Natural killer cell (primary cell): Measurements from ENCODE around the gene KRTCAP2. TPM values are rescaled to one million over a fixed set of nuclear protein-coding genes. Genes with fewer than 3 reads are reported as not detected.

Experiments used
- ATAC-seq, 3 donors: fragments of 150-1000 bp in 2 of 3; fragments of 200-7000 bp in 1 of 3; cut with Tn5 transposase; 1 replicate in 1 of 3; 2 replicates in 2 of 3; pipeline ENCODE4 v1.10.0; 2021; ENCODE audit warnings: mild to moderate bottlenecking in 2 of 3, moderate library complexity in 2 of 3
- DNase-seq, 2 donors: peaks; one replicate each; pipeline versions ENCODE4 v3.0.0 to v3.0.0-alpha.2; 2013 to 2021; ENCODE audit warnings: mixed read lengths in 1 of 2
- H3K27ac ChIP-seq: one replicate; pipeline ENCODE4 v1.5.1; 2013; ENCODE audit warnings: mild to moderate bottlenecking, low read length
- H3K27me3 ChIP-seq: one replicate; pipeline ENCODE4 v1.6.1; 2013; ENCODE audit warnings: low read length; ENCODE audit not compliant: control insufficient read depth, insufficient read depth
- H3K36me3 ChIP-seq: one replicate; pipeline ENCODE4 v1.6.1; 2013; ENCODE audit warnings: low read length; ENCODE audit not compliant: control insufficient read depth, insufficient read depth
- H3K4me1 ChIP-seq: one replicate; pipeline ENCODE4 v1.6.1; 2013; ENCODE audit warnings: low read length; ENCODE audit not compliant: control insufficient read depth, insufficient read depth
- H3K4me3 ChIP-seq: one replicate; pipeline ENCODE4 v1.5.1; 2013; ENCODE audit warnings: low read length
- H3K9me3 ChIP-seq: one replicate; pipeline ENCODE4 v1.6.1; 2013; ENCODE audit warnings: low read length; ENCODE audit not compliant: control insufficient read depth, insufficient read depth
- H3K27ac Mint-ChIP-seq, 2 donors: one replicate each; pipeline ENCODE4 v1.8.0; 2022; ENCODE audit warnings: mild to moderate bottlenecking in 2 of 2, mixed read lengths in 2 of 2, moderate library complexity in 1 of 2
- H3K27me3 Mint-ChIP-seq, 2 donors: one replicate each; pipeline ENCODE4 v1.8.0; 2022; ENCODE audit warnings: low read depth in 2 of 2, mixed read lengths in 2 of 2
- H3K36me3 Mint-ChIP-seq: one replicate; pipeline ENCODE4 v1.8.0; 2022; ENCODE audit warnings: mixed read lengths
- H3K4me1 Mint-ChIP-seq, 2 donors: one replicate each; pipeline ENCODE4 v1.8.0; 2022; ENCODE audit warnings: mixed read lengths in 2 of 2
- H3K4me3 Mint-ChIP-seq: one replicate; pipeline ENCODE4 v1.8.0; 2022; ENCODE audit warnings: mild to moderate bottlenecking, moderate library complexity, mixed read lengths
- H3K9me3 Mint-ChIP-seq, 2 donors: one replicate each; pipeline ENCODE4 v1.8.0; 2022; ENCODE audit warnings: mixed read lengths in 2 of 2
- WGBS: methylation state at CpG from one replicate; pipeline ENCODE4 v1.1.7; 2013; ENCODE audit warnings: missing lambda C conversion rate; ENCODE audit not compliant: insufficient coverage; 5-methylcytosine and 5-hydroxymethylcytosine counted together
- intact Hi-C: fragments of 100-400 bp; cut with micrococcal nuclease; formaldehyde crosslinking; loops from one replicate; pipeline ENCODE4 v1.14.2; 2022
- total RNA-seq, 4 donors: library from RNA; stranded (reverse); fragments of 120-200 nt in 1 of 4; gene quantifications; one replicate each; pipeline versions ENCODE4 v1.2.3 to v1.2.4, GENCODE V29; 2013 to 2022
- TF ChIP-seq, protein P1 (sequence below): fragments of 200-600 bp; IDR thresholded peaks from one replicate; pipeline ENCODE4 v1.8.0; 2022; ENCODE audit warnings: antibody characterized with exemption

Gene KRTCAP2
- total RNA-seq, 3 donors from 2014 or later (not counting 1 experiment from before 2014, with no cell fraction given), result 95.3 to 113 (median 104) TPM

DNA sequence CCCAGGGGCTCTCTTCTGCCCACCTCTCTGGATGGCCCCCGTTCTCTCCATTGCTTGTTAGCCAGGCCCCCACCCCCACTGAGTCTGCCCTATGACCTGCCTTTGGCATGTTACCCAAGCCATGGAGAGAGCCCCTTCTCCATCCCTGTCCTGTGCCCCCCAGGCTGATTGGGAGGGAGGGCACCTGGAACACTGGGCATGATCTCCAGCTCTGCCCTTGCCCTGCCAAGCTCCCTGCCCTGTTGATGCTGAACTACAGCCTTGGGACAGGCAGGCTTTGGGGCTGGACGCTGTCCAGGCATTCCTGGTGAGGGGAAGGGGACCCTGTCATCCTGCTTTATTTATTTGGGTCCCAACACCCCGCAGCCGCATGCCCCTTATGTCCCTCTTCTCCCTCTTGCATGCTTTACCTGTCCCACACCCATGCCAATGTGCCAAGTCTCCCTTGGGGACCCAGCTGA lies 11.3 kb upstream of the KRTCAP2 start:
- Mint-ChIP-seq H3K27me3 (no peaks in the 10 kb centered on the region), H3K9me3 (no peaks in the 10 kb centered on the region), H3K4me1 (peaks cover 6% of the 10 kb centered on the region in 2 donors), H3K36me3 (no peaks in the 10 kb centered on the region), H3K4me3 (no peak overlapping the region), H3K27ac (no peak overlapping the region)
- intact Hi-C loops, result no loop called here
- TF ChIP-seq, protein P1, sequence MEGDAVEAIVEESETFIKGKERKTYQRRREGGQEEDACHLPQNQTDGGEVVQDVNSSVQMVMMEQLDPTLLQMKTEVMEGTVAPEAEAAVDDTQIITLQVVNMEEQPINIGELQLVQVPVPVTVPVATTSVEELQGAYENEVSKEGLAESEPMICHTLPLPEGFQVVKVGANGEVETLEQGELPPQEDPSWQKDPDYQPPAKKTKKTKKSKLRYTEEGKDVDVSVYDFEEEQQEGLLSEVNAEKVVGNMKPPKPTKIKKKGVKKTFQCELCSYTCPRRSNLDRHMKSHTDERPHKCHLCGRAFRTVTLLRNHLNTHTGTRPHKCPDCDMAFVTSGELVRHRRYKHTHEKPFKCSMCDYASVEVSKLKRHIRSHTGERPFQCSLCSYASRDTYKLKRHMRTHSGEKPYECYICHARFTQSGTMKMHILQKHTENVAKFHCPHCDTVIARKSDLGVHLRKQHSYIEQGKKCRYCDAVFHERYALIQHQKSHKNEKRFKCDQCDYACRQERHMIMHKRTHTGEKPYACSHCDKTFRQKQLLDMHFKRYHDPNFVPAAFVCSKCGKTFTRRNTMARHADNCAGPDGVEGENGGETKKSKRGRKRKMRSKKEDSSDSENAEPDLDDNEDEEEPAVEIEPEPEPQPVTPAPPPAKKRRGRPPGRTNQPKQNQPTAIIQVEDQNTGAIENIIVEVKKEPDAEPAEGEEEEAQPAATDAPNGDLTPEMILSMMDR, result no peak
- Histone ChIP-seq H3K27ac (no peak overlapping the region), H3K4me1 (peaks cover 18% of the 10 kb centered on the region), H3K27me3 (no peaks in the 10 kb centered on the region), H3K9me3 (no peaks in the 10 kb centered on the region), H3K4me3 (no peak overlapping the region), H3K36me3 (no peaks in the 10 kb centered on the region)
- ATAC-seq, result no peak
- DNase-seq, result no peak
- WGBS, result 89% methylated on average over 4 of the region's 4 CpGs

DNA sequence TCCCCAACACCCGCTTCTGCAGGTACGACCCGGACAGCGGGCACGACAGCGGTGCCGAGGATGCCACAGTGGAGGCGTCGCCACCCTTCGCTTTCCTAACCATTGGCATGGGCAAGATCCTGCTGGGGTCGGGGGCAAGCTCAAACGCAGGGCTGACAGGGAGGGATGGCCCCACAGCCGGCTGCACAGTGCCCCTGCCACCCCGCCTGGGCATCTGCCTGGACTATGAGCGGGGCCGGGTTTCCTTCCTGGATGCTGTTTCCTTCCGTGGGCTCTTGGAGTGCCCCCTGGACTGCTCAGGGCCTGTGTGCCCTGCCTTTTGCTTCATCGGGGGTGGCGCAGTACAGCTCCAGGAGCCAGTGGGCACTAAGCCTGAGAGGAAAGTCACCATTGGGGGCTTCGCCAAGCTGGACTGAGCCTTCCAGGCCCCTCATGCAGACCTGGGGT lies 10.7 kb upstream of the KRTCAP2 start:
- Histone ChIP-seq H3K9me3 (no peaks in the 10 kb centered on the region), H3K36me3 (peaks cover 2% of the 10 kb centered on the region), H3K4me1 (peaks cover 18% of the 10 kb centered on the region), H3K27me3 (no peaks in the 10 kb centered on the region), H3K27ac (no peak overlapping the region), H3K4me3 (no peak overlapping the region)
- no peaks in the 10 kb centered on the region for H3K9me3 Mint-ChIP-seq
- TF ChIP-seq, protein P1, result no peak
- no peak overlapping the region for H3K4me3 Mint-ChIP-seq
- H3K27ac Mint-ChIP-seq, result no peak overlapping the region
- no peak for DNase-seq
- ATAC-seq, result no peak
- intact Hi-C loops, result no loop called here
- H3K4me1 Mint-ChIP-seq, result peaks cover 6% of the 10 kb centered on the region in 2 donors
- no peaks in the 10 kb centered on the region for H3K36me3 Mint-ChIP-seq
- H3K27me3 Mint-ChIP-seq, result no peaks in the 10 kb centered on the region
- 93% methylated on average over 20 of the region's 20 CpGs for WGBS

DNA sequence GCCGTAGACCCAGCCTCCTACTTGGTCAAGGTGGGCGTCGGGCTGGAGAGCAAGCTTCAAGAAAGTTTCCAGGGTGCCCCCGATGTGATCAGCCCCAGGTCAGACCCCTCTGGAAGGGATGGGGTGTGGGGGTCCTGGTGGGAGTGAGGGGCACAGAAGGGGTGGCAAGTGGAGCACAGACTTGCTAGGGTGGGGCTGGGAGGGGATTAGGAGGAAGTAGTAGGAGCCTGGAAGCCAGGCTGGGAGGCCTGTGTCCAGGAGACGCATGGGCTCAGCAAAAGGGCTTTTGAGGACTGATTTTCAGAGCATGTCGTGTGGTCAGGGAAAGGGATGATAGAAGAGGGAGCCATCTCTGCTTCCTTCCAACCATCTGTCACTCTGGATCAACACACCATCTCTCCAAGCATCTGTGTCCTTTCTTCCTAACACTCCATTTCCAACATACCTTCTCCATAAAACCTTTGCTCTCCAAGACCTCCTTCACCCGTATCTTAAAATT lies 9.0 kb upstream of the KRTCAP2 start:
- Histone ChIP-seq H3K4me1 (peaks cover 18% of the 10 kb centered on the region), H3K36me3 (peaks cover 2% of the 10 kb centered on the region), H3K4me3 (no peak overlapping the region), H3K27me3 (no peaks in the 10 kb centered on the region), H3K27ac (no peak overlapping the region), H3K9me3 (no peaks in the 10 kb centered on the region)
- TF ChIP-seq, protein P1, result no peak
- H3K4me3 Mint-ChIP-seq, result no peak overlapping the region
- H3K27ac Mint-ChIP-seq, result no peak overlapping the region
- DNase-seq, result no peak
- H3K36me3 Mint-ChIP-seq, result no peaks in the 10 kb centered on the region
- H3K4me1 Mint-ChIP-seq, result peaks cover under 1 to 1% of the 10 kb centered on the region in 2 donors
- 98% methylated on average over 7 of the region's 7 CpGs for WGBS
- no peaks in the 10 kb centered on the region for H3K27me3 Mint-ChIP-seq
- ATAC-seq, result no peak
- H3K9me3 Mint-ChIP-seq, result no peaks in the 10 kb centered on the region
- intact Hi-C loops, result no loop called here
